LHCN-M2 (cell line): Measurements from ENCODE around the gene FAM3B. TPM values are rescaled to one million over a fixed set of nuclear protein-coding genes. Genes with fewer than 3 reads are reported as not detected.

Source experiments
- DNase-seq: peaks from one replicate; pipeline ENCODE4 v3.0.0-alpha.2; 2012; ENCODE audit warnings: low read depth
- total RNA-seq: library from RNA; depleted of rRNA; stranded (reverse); fragments of >200 nt; gene quantifications from 2 replicates; pipeline ENCODE4 v1.2.3, GENCODE V29; 2014

Gene FAM3B
- total RNA-seq, 1 experiment from 2014 or later: not detected

GRCh38 chr21:41318218-41318617, 1.6 kb downstream of the FAM3B start:
- DNase-seq: no peak

- DNase-seq: no peak
Observed at GRCh38 chr21:41319273-41319672, 2.7 kb downstream of the FAM3B start.

- no peak for DNase-seq
Observed at GRCh38 chr21:41321211-41321907, 4.8 kb downstream of the FAM3B start.

- no peak for DNase-seq
Observed at GRCh38 chr21:41321908-41322495, 5.4 kb downstream of the FAM3B start.

- DNase-seq: no peak
Observed at GRCh38 chr21:41322496-41323382, 6.1 kb downstream of the FAM3B start.

GRCh38 chr21:41325138-41325912, 8.7 kb downstream of the FAM3B start:
- DNase-seq: no peak

- no peak for DNase-seq
Observed at GRCh38 chr21:41326414-41327080, 9.9 kb downstream of the FAM3B start.

- no peak for DNase-seq
Observed at GRCh38 chr21:41327753-41328152, 11.2 kb downstream of the FAM3B start.

GRCh38 chr21:41328660-41329607, 12.3 kb downstream of the FAM3B start:
- no peak for DNase-seq

- DNase-seq: no peak
Observed at GRCh38 chr21:41333752-41334151, 17.2 kb downstream of the FAM3B start.

GRCh38 chr21:41337515-41337914, 20.9 kb downstream of the FAM3B start:
- no peak for DNase-seq

- no peak for DNase-seq
Observed at GRCh38 chr21:41338455-41338854, 21.9 kb downstream of the FAM3B start.

GRCh38 chr21:41342035-41342434, 25.4 kb downstream of the FAM3B start:
- DNase-seq: no peak

GRCh38 chr21:41344146-41344545, 27.5 kb downstream of the FAM3B start:
- DNase-seq: no peak

GRCh38 chr21:41345356-41345755, 28.8 kb downstream of the FAM3B start:
- DNase-seq: no peak

GRCh38 chr21:41345934-41346685, 29.5 kb downstream of the FAM3B start:
- no peak for DNase-seq

- no peak for DNase-seq
Observed at GRCh38 chr21:41346758-41347157, 30.2 kb downstream of the FAM3B start.

- no peak for DNase-seq
Observed at GRCh38 chr21:41348434-41348833, 31.8 kb downstream of the FAM3B start.

- no peak for DNase-seq
Observed at GRCh38 chr21:41349126-41349525, 32.5 kb downstream of the FAM3B start.
